Stimulated activated naive CD4-positive, alpha-beta T cell treated with Interleukin-2 at 50 U/mL for 16 hours (primary cell): ENCODE measurements around the gene ATOH7.
"Not testable (repeated sequence)": the region's sequence is repeated elsewhere in the genome, so short reads cannot be mapped to it uniquely, and the experiment has no call there.

Experiments
- DNase-seq: peaks from one replicate; lab custom pipeline; 2025; lab: John Stamatoyannopoulos, UW

The ATOH7 gene

GRCh38 chr10:68237173-68237572 lies 5.3 kb upstream of the ATOH7 start:
- DNase-seq, result no peak

DNA sequence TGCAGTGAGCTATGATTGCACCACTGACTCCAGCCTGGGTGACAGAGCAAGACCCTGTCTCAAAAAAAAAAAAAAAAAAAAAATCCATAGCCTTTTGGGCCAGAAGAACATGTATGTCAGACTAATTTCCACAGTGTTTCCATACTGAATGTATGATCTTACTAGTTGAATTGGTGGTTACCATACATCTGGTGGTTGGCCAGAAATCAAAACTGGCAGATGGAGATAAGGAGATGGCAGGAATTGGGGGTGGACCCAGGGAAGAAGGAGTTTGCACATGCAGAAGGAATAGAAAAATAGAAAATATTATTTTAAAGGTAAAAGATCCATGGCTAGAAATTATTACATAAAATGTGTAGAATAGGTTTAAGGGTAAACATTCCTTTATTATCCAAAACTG lies 3.7 kb upstream of the ATOH7 start:
- no peak for DNase-seq

- no peak for DNase-seq
Measured at GRCh38 chr10:68235111-68235510, 3.2 kb upstream of the ATOH7 start.

- DNase-seq, result no peak
Measured at GRCh38 chr10:68233046-68233445, 1.1 kb upstream of the ATOH7 start.

- DNase-seq, result no peak
Measured at GRCh38 chr10:68231106-68231816, 652 bp downstream of the ATOH7 start.

GRCh38 chr10:68230268-68230667 lies 1.6 kb downstream of the ATOH7 start:
- no peak for DNase-seq

- DNase-seq, result no peak
Measured at GRCh38 chr10:68224810-68225209, 7.1 kb downstream of the ATOH7 start.

GRCh38 chr10:68223535-68224165 lies 8.3 kb downstream of the ATOH7 start:
- DNase-seq, result no peak

- DNase-seq, result no peak
Measured at GRCh38 chr10:68222391-68222790, 9.5 kb downstream of the ATOH7 start.

DNA sequence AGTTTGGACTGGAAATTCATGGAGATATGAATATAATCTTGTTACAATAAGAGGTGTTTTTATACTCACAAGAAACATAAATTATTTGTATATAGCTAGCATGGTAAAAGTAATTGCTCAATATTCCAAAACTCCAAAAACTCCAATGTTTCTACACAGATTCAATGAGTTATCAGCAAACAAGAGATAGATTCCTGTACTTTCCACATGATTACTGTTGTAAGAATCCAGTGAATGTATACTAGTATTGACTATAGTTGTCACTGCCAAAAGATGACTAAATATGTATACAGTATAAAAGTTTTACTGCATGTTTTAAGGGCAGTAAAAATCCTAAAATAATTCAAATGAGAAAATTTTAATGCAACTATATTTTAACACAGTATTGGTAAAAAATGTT lies 10.7 kb downstream of the ATOH7 start:
- no peak for DNase-seq

GRCh38 chr10:68218786-68219185 lies 13.1 kb downstream of the ATOH7 start:
- no peak for DNase-seq

GRCh38 chr10:68212721-68213352 lies 19.1 kb downstream of the ATOH7 start:
- DNase-seq, result no peak

- DNase-seq, result no peak
Measured at GRCh38 chr10:68211669-68212068, 20.2 kb downstream of the ATOH7 start.

DNA sequence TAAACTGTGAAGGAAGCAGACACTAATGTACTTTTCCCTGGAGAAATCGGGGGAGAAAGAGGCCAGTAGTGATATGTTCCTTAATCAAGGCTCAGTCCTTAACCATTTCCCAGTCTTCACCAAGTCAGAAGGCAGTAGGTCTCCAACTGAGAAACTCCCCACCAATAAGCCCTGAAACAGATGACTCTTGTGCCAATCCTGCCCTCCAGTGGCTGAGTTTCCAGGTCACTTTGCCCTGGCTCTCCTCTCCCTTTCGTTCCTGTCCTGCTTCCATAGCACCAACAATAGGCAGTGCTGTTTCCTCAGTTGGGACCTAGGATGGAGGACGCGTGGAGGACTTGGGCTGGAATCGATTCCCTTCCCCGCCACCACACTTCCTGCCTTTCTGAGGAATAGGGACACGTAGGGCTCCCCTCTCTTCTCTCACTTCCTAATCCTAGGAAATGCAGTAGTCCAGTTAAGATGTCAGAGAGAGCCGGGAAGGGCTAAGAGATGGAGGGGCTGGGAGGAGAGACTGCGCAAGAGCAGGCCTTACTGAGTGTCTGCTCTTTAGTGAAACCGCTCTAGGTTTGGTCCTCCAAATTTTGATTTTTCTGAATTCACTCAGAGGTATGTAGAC lies 23.4 kb downstream of the ATOH7 start:
- no peak for DNase-seq

- no peak for DNase-seq
Measured at GRCh38 chr10:68202960-68203353, 29.0 kb downstream of the ATOH7 start.

DNA sequence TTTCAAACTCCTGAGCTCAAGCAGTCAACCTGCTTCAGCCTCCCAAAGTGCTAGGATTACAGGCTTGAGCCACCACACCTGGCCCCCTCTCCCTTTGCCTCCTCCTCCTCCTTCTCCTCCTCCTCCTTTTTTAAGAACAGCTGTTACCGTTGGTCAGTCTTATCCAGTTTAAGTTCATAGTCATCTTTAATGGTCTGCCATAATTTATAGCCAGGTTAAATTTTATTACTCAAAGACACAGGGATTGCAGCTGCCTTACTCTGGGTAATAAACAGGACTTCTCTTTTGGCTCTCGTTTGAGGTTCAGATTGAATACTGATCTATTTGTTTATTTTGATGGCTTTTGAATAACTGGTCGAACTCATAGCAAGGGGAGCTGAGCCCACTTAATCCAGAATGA lies 35.2 kb downstream of the ATOH7 start:
- no peak for DNase-seq

DNA sequence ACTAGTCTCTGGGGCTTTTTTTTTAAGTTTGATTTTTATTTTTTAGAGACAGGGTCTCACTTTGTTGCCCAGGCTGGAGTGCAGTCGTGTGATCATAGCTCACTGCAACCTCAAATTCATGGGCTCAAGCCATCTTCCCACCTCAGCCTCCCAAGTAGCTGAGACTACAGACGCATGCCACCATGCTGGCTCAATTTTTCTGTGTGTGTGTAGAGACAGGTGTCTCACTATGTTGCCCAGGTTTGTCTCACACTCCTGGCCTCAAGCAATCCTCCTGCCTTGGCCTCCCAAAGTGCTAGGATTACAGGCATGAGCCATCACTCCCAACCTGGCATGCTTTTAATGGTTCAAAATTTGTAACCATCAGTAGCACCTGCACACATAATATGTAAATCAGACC lies 36.1 kb downstream of the ATOH7 start:
- not testable (repeated sequence) for DNase-seq

DNA sequence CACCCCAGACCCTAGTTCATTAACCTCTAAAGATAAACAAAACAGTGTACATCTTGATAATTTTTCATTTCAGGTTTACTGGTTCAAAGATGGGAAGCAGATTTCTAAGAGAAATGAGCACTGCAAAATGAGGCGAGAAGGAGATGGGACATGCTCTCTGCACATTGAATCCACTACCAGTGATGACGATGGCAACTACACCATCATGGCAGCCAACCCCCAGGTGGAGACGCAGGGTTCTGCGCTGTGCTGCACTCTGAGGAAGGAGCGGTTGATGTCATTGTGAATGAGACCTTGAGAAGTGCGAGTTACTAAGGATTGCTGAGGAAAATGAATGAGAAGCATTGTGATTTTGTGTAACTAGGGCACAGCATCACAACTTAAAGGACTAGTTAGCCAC lies 37.6 kb downstream of the ATOH7 start:
- DNase-seq, result no peak

GRCh38 chr10:68192113-68192512 lies 39.8 kb downstream of the ATOH7 start:
- no peak for DNase-seq

DNA sequence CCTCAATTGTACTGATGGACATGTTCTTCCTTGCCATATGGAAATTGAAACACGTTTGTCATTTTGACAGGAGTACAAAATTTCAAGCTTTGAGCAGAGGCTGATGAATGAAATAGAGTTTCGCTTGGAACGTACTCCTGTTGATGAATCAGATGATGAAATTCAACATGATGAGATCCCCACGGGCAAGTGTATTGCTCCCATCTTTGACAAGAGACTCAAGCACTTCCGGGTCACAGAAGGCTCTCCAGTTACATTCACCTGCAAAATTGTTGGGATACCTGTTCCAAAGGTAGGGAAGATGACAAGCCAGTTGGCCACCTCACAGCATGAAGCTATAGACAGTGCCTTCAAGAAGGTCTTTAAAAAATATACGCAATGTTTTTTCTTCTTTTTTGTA lies 43.1 kb downstream of the ATOH7 start:
- no peak for DNase-seq

DNA sequence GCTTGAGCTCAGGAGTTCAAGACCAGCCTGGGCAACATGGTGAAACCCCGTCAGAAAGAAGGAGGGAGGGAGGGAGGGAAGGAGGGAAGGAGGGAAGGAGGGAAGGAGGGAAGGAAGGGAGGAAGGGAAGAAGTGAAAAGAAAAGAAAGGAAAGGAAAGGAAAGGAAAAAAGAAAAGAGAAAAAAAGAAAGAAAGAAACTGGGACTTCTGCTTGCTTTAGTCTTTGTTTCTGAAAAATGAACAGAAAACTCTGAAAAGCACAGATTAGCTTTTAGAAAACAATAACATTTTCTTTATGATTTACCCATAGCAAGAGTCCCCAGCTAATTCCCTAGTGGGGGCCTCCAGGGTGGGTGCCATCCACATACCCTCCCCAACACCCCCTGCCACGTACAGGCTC lies 46.8 kb downstream of the ATOH7 start:
- no peak for DNase-seq

DNA sequence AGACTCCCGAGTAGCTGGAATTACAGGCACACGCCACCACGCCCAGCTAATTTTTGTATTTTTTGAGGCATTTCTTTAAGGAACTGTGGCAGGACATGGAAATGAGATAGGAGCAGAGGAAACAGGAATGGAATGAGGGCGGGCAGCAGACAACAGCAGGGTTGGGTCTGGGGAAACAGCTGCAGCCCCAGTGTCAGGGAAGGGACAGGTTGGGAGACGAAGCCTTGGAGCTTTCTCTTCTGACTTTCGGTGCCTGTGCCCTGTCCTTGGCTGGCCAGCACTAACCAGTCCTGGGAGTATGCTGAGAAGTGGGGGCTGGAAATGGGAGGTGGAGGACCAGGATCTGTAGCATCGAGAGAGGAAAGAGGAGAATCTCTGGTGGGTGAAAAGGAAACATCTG lies 47.4 kb downstream of the ATOH7 start:
- DNase-seq, result no peak
